VCaP (cell line): ENCODE results near the gene ZNF586.
"Not testable (repeated sequence)": the region's sequence is repeated elsewhere in the genome, so short reads cannot be mapped to it uniquely, and the experiment has no call there.

ENCODE experiments used
- H3K27ac ChIP-seq: fragments of 450-650 bp; 2 replicates; pipeline ENCODE4 v1.5.1; 2017
- CTCF ChIP-seq: fragments of 450-650 bp; conservative IDR thresholded peaks from 2 replicates; pipeline ENCODE4 v1.5.1; 2017; ENCODE audit warnings: mild to moderate bottlenecking, moderate library complexity

ZNF586 gene

GRCh38 chr19:57776764-57777296 is 7.4 kb downstream of the ZNF586 start:
- no peak overlapping the region for H3K27ac ChIP-seq
- no peak for TF ChIP-seq CTCF

GRCh38 chr19:57778336-57778735 is 8.9 kb downstream of the ZNF586 start:
- no peak for TF ChIP-seq CTCF
- H3K27ac ChIP-seq, result no peak overlapping the region

GRCh38 chr19:57779220-57779845 is 9.9 kb downstream of the ZNF586 start:
- no peak overlapping the region for H3K27ac ChIP-seq
- TF ChIP-seq CTCF, result no peak

GRCh38 chr19:57786286-57786685 is 16.8 kb downstream of the ZNF586 start:
- TF ChIP-seq CTCF, result no peak

GRCh38 chr19:57786906-57787305 is 17.4 kb downstream of the ZNF586 start:
- no peak for TF ChIP-seq CTCF
- no peak overlapping the region for H3K27ac ChIP-seq

More at GRCh38 chr19:57786286-57786685, 16.8 kb downstream of the ZNF586 start:
- no peak overlapping the region for H3K27ac ChIP-seq

- no peak overlapping the region for H3K27ac ChIP-seq
- no peak for TF ChIP-seq CTCF
These were observed 18.7 kb downstream of the ZNF586 start for GRCh38 chr19:57788114-57788692.

GRCh38 chr19:57789288-57789687 is 19.8 kb downstream of the ZNF586 start:
- H3K27ac ChIP-seq, result no peak overlapping the region
- no peak for TF ChIP-seq CTCF

- H3K27ac ChIP-seq, result not testable (repeated sequence)
These were observed 27.1 kb downstream of the ZNF586 start for GRCh38 chr19:57796580-57796979.
